Bronchial epithelial cell (primary cell): Measurements from ENCODE around the gene GYPC. TPM values are rescaled to one million over a fixed set of nuclear protein-coding genes. Genes with fewer than 3 reads are reported as not detected.

Source experiments
- DNase-seq: peaks from one replicate; pipeline ENCODE4 v3.0.0-alpha.2; 2010; ENCODE audit warnings: low read depth
- FAIRE-seq: peaks from 2 replicates; lab custom pipeline; 2011; peaks lifted over from hg19 to GRCh38; lab: Jason Lieb, UNC
- H3K27me3 ChIP-seq: 2 replicates; pipeline ENCODE4 v1.5.1; 2011; ENCODE audit warnings: low read length; ENCODE audit not compliant: control insufficient read depth, insufficient read depth
- H3K36me3 ChIP-seq: 2 replicates; pipeline ENCODE4 v1.5.1; 2011; ENCODE audit warnings: low read length; ENCODE audit not compliant: control insufficient read depth, insufficient read depth
- H3K4me3 ChIP-seq: 2 replicates; pipeline ENCODE4 v1.5.1; 2011; ENCODE audit warnings: mild to moderate bottlenecking, low read depth, low read length, control low read depth
- total RNA-seq: library from RNA; depleted of rRNA; stranded (reverse); fragments of >200 nt; gene quantifications from 2 replicates; pipeline ENCODE4 v1.2.1, GENCODE V29; 2014
- TF ChIP-seq, protein P1 (sequence below): IDR thresholded peaks from 2 replicates; pipeline ENCODE4 v1.5.1; 2011; ENCODE audit warnings: mild to moderate bottlenecking, moderate library complexity, low read length, control low read depth, inconsistent platforms; ENCODE audit not compliant: insufficient read depth, severe bottlenecking

The GYPC gene
- total RNA-seq, 1 donor from 2014 or later = 0.53 TPM

GRCh38 chr2:126699018-126699417, 43.1 kb downstream of the GYPC start:
- no peak for DNase-seq
- no peak for FAIRE-seq

DNA sequence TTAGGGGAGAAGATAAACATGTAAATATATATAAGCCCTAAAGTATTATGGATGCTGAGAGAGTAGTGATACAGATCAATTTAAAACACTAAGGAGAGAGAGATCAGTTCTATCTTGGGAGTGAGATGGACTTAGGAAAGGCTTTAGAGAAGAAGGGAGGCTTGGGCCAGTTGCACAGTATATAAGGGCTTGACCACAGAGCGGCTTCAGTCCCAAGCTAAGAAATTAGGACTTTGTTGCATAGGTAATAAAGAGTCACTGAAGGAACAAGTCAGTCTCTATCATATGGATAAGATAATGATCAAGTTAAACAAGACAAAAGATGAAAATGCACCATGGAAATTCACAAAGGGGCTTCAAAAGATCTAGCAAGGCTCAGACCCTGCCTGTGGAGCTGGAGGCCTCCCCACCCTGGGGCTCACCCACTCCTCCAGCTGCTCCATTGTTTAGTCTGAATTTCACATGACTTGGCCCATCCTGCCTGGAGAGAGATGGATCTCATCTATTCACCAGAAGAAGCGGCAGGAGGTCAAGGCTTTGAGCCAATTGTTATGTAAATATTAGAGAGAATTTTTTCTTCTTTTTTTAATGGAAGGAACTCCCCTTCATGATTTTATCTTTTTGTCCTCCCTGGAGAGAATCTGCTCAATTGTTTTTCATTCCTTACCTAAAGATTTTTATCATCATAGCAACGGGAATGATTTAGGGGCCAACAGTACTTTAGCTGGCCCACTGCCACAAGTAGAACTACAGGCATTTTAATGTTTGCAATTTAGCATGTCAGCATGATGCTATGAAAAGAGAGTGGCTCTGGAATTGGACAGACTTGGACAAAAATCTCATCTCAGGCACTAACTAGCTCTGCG, 44.0 kb downstream of the GYPC start:
- H3K27me3 ChIP-seq = no peaks in the 10 kb centered on the region
- no peaks in the 10 kb centered on the region for H3K36me3 ChIP-seq
- TF ChIP-seq, protein P1, sequence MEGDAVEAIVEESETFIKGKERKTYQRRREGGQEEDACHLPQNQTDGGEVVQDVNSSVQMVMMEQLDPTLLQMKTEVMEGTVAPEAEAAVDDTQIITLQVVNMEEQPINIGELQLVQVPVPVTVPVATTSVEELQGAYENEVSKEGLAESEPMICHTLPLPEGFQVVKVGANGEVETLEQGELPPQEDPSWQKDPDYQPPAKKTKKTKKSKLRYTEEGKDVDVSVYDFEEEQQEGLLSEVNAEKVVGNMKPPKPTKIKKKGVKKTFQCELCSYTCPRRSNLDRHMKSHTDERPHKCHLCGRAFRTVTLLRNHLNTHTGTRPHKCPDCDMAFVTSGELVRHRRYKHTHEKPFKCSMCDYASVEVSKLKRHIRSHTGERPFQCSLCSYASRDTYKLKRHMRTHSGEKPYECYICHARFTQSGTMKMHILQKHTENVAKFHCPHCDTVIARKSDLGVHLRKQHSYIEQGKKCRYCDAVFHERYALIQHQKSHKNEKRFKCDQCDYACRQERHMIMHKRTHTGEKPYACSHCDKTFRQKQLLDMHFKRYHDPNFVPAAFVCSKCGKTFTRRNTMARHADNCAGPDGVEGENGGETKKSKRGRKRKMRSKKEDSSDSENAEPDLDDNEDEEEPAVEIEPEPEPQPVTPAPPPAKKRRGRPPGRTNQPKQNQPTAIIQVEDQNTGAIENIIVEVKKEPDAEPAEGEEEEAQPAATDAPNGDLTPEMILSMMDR = no peak
- H3K4me3 ChIP-seq = no peak overlapping the region
- FAIRE-seq (no peak), DNase-seq (no peak)

More at GRCh38 chr2:126699018-126699417, 43.1 kb downstream of the GYPC start:
- Histone ChIP-seq H3K4me3 (no peak overlapping the region), H3K36me3 (no peaks in the 10 kb centered on the region), H3K27me3 (no peaks in the 10 kb centered on the region)
- TF ChIP-seq, protein P1 = no peak

DNA sequence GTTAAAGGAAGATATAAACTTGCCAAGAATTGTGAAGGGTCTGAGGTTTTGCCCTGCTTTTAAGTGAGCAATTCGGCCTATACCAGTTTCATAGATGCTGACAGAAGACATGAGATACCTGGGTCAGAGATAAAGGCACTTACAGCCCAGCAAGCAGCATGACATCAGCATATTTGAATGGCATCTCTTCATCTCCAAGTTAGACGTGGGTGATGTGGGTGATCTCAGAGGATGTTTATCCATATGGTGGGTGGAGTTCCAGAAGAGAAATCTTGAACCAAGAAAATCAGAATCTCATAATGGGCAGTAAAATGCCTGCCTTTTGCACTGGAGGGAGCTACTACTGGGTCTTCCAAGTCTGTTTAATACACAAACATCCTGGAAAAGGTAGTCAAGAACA, 44.7 kb downstream of the GYPC start:
- H3K27me3 ChIP-seq = no peaks in the 10 kb centered on the region
- TF ChIP-seq, protein P1 = no peak
- FAIRE-seq = no peak

DNA sequence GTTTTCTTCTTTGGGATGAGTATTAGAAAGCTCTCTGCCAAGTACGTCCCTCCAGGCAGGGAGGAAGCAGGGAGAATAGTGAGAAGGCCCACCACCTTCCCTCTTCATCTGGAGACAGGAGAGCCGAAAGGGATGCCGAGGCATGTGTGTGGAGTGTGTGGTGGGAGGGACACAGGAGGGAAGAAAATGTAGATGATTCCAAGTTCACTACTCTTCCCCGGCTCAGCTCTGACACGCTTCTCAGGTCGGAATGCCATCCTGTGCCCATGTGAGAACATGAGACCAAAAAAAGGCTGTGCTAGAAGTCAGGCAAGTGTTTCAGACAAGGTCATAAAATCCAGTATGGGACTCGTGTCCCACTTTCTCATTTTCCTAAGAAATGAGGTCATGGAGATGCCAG, 47.4 kb downstream of the GYPC start:
- TF ChIP-seq, protein P1 = no peak
- DNase-seq (no peak), FAIRE-seq (no peak)
- Histone ChIP-seq H3K27me3 (no peaks in the 10 kb centered on the region), H3K36me3 (no peaks in the 10 kb centered on the region), H3K4me3 (no peak overlapping the region)

More for the DNA sequence above, 44.7 kb downstream of the GYPC start:
- H3K36me3 ChIP-seq = no peaks in the 10 kb centered on the region
- DNase-seq = no peak
- no peak overlapping the region for H3K4me3 ChIP-seq

DNA sequence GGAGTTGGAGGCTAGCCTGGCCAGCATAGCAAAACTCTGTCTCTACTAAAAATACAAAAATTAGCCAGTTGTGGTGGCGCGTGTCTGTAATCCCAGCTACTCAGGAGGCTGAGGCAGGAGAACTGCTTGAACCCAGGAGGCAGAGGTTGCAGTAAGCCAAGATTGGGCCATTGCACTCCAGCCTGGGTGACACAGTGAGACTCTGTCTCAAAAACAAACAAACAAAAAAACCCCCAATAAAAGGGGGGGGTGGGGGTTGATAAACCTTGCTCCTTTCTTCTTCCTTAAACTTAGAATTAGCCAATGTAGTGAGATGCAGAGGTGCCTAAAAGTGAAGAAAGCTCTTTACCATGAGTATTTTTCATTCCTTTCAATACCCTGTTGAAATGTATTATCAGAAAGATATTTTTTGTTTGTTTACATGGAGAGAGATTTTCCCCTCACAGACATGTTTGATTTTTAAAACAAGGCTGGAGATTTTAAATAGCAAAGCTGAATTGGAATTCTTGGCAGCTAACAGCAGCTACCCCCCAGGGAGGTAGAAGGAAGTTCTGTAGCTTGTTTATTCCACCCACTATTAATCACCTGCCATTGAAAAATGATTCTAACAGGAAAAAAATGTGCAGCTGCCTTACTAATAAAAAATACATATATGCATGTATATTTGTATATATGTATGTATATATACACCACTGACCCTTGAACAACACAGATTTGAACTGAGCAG, 48.6 kb downstream of the GYPC start:
- Histone ChIP-seq H3K27me3 (no peaks in the 10 kb centered on the region), H3K36me3 (no peaks in the 10 kb centered on the region), H3K4me3 (no peak overlapping the region)
- DNase-seq (no peak), FAIRE-seq (no peak)
- TF ChIP-seq, protein P1 = no peak
